GM19438 (cell line): ENCODE results near the gene SLC4A4.

Experiments
- ATAC-seq: cut with Tn5 transposase; IDR thresholded peaks from one replicate; pipeline ENCODE4 v1.9.1; 2021; ENCODE audit warnings: low read depth; ENCODE audit not compliant: unreplicated experiment

Gene SLC4A4

GRCh38 chr4:71466775-71467174 is 128.0 kb downstream of the SLC4A4 start:
- no peak for ATAC-seq

- ATAC-seq: no peak
These were observed 129.4 kb downstream of the SLC4A4 start for GRCh38 chr4:71468116-71468710.

- no peak for ATAC-seq
These were observed 130.7 kb downstream of the SLC4A4 start for GRCh38 chr4:71469541-71469940.

- no peak for ATAC-seq
These were observed 131.7 kb downstream of the SLC4A4 start for GRCh38 chr4:71470524-71470923.

GRCh38 chr4:71472946-71473345 is 134.1 kb downstream of the SLC4A4 start:
- no peak for ATAC-seq

- ATAC-seq: no peak
These were observed 134.9 kb downstream of the SLC4A4 start for GRCh38 chr4:71473541-71474240.

GRCh38 chr4:71474731-71475130 is 135.9 kb downstream of the SLC4A4 start:
- ATAC-seq: no peak

GRCh38 chr4:71476240-71476639 is 137.4 kb downstream of the SLC4A4 start:
- ATAC-seq: no peak

GRCh38 chr4:71486550-71487343 is 147.9 kb downstream of the SLC4A4 start:
- ATAC-seq: no peak

GRCh38 chr4:71487344-71487920 is 148.6 kb downstream of the SLC4A4 start:
- no peak for ATAC-seq

GRCh38 chr4:71494539-71494938 is 155.7 kb downstream of the SLC4A4 start:
- ATAC-seq: no peak

- ATAC-seq: no peak
These were observed 156.6 kb downstream of the SLC4A4 start for GRCh38 chr4:71495454-71495853.

- no peak for ATAC-seq
These were observed 158.3 kb downstream of the SLC4A4 start for GRCh38 chr4:71497078-71497477.

- no peak for ATAC-seq
These were observed 159.2 kb downstream of the SLC4A4 start for GRCh38 chr4:71498002-71498401.

- ATAC-seq: no peak
These were observed 159.8 kb downstream of the SLC4A4 start for GRCh38 chr4:71498625-71499024.

GRCh38 chr4:71501992-71502391 is 163.2 kb downstream of the SLC4A4 start:
- no peak for ATAC-seq

GRCh38 chr4:71518283-71518989 is 179.6 kb downstream of the SLC4A4 start:
- ATAC-seq: no peak

- ATAC-seq: no peak
These were observed 181.5 kb downstream of the SLC4A4 start for GRCh38 chr4:71520308-71520707.

GRCh38 chr4:71520850-71521249 is 182.0 kb downstream of the SLC4A4 start:
- no peak for ATAC-seq

- no peak for ATAC-seq
These were observed 185.9 kb downstream of the SLC4A4 start for GRCh38 chr4:71524756-71525155.
